GM12891 (cell line): Measurements from ENCODE around the gene OR52R1.

Experiments
- POLR2AphosphoS5 ChIP-seq: IDR thresholded peaks from 2 replicates; pipeline ENCODE4 v1.6.1; 2011; ENCODE audit warnings: low read depth, low read length, control low read depth
- SPI1 ChIP-seq: IDR thresholded peaks from 2 replicates; pipeline ENCODE4 v1.6.1; 2011; ENCODE audit warnings: low read depth, low read length, control low read depth
- TAF1 ChIP-seq: IDR thresholded peaks from 2 replicates; pipeline ENCODE4 v1.6.1; 2011; ENCODE audit warnings: low read depth, low read length, control low read depth

GRCh38 chr11:4821021-4821420, 16.8 kb upstream of the OR52R1 start, which contains the start of gene OR51F2:
- TF ChIP-seq POLR2AphosphoS5 (no peak), TAF1 (no peak), SPI1 (no peak)
